Mesenchymal stem cell (in vitro differentiated cells and primary cell): Measurements from ENCODE around the gene MDM1.

Experiments used
- DNase-seq: peaks from one replicate; pipeline ENCODE4 v3.0.0-alpha.2; 2013
- H2AFZ ChIP-seq: one replicate; pipeline ENCODE4 v1.6.1; 2013; ENCODE audit warnings: low read depth, mild to moderate bottlenecking, control low read depth, inconsistent platforms, low read length, moderate library complexity
- H2AK5ac ChIP-seq: 2 replicates; pipeline ENCODE4 v1.6.1; 2013; ENCODE audit warnings: low read length, moderate library complexity, mild to moderate bottlenecking, inconsistent platforms; ENCODE audit not compliant: severe bottlenecking
- H2BK120ac ChIP-seq: one replicate; pipeline ENCODE4 v1.6.1; 2013; ENCODE audit warnings: low read depth, mild to moderate bottlenecking, inconsistent platforms, low read length, moderate library complexity
- H2BK12ac ChIP-seq, 2 experiments: one replicate each; pipeline ENCODE4 v1.6.1; 2013; ENCODE audit warnings: inconsistent platforms in 2 of 2, low read length in 2 of 2, mild to moderate bottlenecking in 2 of 2, moderate library complexity in 2 of 2, control low read depth in 1 of 2
- H2BK15ac ChIP-seq: one replicate; pipeline ENCODE4 v1.6.1; 2013; ENCODE audit warnings: mild to moderate bottlenecking, low read depth, inconsistent platforms; ENCODE audit not compliant: poor library complexity, severe bottlenecking
- H2BK5ac ChIP-seq: 2 replicates; pipeline ENCODE4 v1.6.1; 2013; ENCODE audit warnings: low read depth, mild to moderate bottlenecking, low read length, control low read depth, inconsistent platforms; ENCODE audit not compliant: poor library complexity, severe bottlenecking
- H3K14ac ChIP-seq, 2 experiments: one replicate each; pipeline ENCODE4 v1.6.1; 2013; ENCODE audit warnings: inconsistent platforms in 2 of 2, low read length in 2 of 2, control low read depth in 1 of 2, mild to moderate bottlenecking in 1 of 2, moderate library complexity in 1 of 2
- H3K18ac ChIP-seq, 2 experiments: one replicate each; pipeline ENCODE4 v1.6.1; 2013; ENCODE audit warnings: inconsistent platforms in 2 of 2, low read length in 2 of 2, control low read depth in 1 of 2, low read depth in 1 of 2, mild to moderate bottlenecking in 1 of 2
- H3K23ac ChIP-seq, 2 experiments: one replicate each; pipeline ENCODE4 v1.6.1; 2013; ENCODE audit warnings: inconsistent platforms in 2 of 2, low read length in 2 of 2, mild to moderate bottlenecking in 2 of 2, moderate library complexity in 2 of 2, control low read depth in 1 of 2
- H3K27ac ChIP-seq: 2 replicates; pipeline ENCODE4 v1.5.1; 2013; ENCODE audit warnings: mild to moderate bottlenecking, moderate library complexity, low read length, control low read depth, inconsistent platforms; ENCODE audit not compliant: poor library complexity, severe bottlenecking
- H3K27me3 ChIP-seq, 2 experiments: 2 replicates each; pipeline versions ENCODE4 v1.6.1 to v1.7.0; 2013; ENCODE audit warnings: low read length in 2 of 2, mild to moderate bottlenecking in 2 of 2, moderate library complexity in 2 of 2, control low read depth in 1 of 2, inconsistent platforms in 1 of 2; ENCODE audit not compliant: control insufficient read depth in 1 of 2, insufficient read depth in 1 of 2
- H3K36me3 ChIP-seq, 2 experiments: 2 replicates each; pipeline versions ENCODE4 v1.6.1 to v1.7.0; 2013; ENCODE audit warnings: low read length in 2 of 2, control low read depth in 1 of 2, inconsistent platforms in 1 of 2, low read depth in 1 of 2, mild to moderate bottlenecking in 1 of 2; ENCODE audit not compliant: insufficient read depth in 2 of 2, control insufficient read depth in 1 of 2
- H3K4ac ChIP-seq, 2 experiments: one replicate each; pipeline ENCODE4 v1.6.1; 2013; ENCODE audit warnings: inconsistent platforms in 2 of 2, low read length in 2 of 2, mild to moderate bottlenecking in 2 of 2, moderate library complexity in 2 of 2, control low read depth in 1 of 2, low read depth in 1 of 2
- H3K4me1 ChIP-seq: 2 replicates; pipeline ENCODE4 v1.6.1; 2013; ENCODE audit warnings: low read depth, low read length, control low read depth; ENCODE audit not compliant: control insufficient read depth, insufficient read depth
- H3K4me2 ChIP-seq: 2 replicates; pipeline ENCODE4 v1.6.1; 2013; ENCODE audit warnings: low read length, mild to moderate bottlenecking, inconsistent platforms; ENCODE audit not compliant: poor library complexity, severe bottlenecking
- H3K4me3 ChIP-seq, 2 experiments: 2 replicates each; pipeline versions ENCODE4 v1.5.1 to v1.7.0; 2013; ENCODE audit warnings: low read length in 2 of 2, mild to moderate bottlenecking in 2 of 2, control low read depth in 1 of 2, low read depth in 1 of 2; ENCODE audit not compliant: insufficient read depth in 1 of 2
- H3K79me1 ChIP-seq: replicated peaks from 2 replicates; pipeline ENCODE4 v1.6.1; 2013; ENCODE audit warnings: mild to moderate bottlenecking, control low read depth, low read length, inconsistent platforms; ENCODE audit not compliant: poor library complexity, severe bottlenecking
- H3K9ac ChIP-seq: 2 replicates; pipeline ENCODE4 v1.7.0; 2013; ENCODE audit warnings: mild to moderate bottlenecking, low read length, moderate library complexity
- H3K9me3 ChIP-seq: 2 replicates; pipeline ENCODE4 v1.7.0; 2013; ENCODE audit warnings: mild to moderate bottlenecking, low read length; ENCODE audit not compliant: control insufficient read depth
- H4K8ac ChIP-seq: one replicate; pipeline ENCODE4 v1.6.1; 2013; ENCODE audit warnings: inconsistent platforms, mild to moderate bottlenecking, low read length, moderate library complexity
- H4K91ac ChIP-seq: one replicate; pipeline ENCODE4 v1.6.1; 2013; ENCODE audit warnings: mild to moderate bottlenecking, low read length, inconsistent platforms
- WGBS: methylation state at CpG from one replicate; pipeline ENCODE4 v1.1.7; 2013; ENCODE audit warnings: mixed read lengths; 5-methylcytosine and 5-hydroxymethylcytosine counted together

The MDM1 gene

DNA sequence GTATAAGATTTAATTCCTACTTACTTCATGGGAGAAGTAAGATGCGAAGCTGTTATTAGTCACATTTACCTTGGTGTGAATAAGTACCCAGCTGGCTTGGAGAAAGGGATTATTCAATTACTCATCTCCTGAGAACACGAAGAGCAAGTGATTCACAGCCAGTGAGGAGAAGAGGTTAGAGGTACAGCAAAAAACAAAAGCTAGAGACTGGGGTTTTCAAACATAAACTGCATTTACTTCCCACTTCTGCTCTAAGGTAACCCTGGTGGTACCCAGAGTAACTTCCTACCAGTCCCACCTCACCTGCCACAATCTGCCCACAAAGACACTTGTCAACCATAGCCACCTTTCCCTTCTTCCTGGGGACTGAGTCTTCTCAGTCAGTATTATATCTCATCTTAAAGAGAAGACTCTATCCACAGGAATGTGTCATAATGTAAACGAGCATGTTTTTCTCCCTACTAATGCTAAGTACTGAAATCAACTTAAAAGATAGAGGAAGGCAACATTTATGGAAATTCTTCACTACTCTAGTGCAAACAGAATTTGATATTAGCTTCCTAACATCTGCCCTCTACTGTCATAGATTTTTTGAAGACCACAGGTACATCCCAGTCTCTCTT is 72.7 kb downstream of the MDM1 start:
- Histone ChIP-seq H3K9ac (no peak overlapping the region), H2AFZ (no peak overlapping the region), H3K23ac (no peak overlapping the region), H2BK15ac (no peak overlapping the region), H3K4me3 (no peak overlapping the region), H3K4me2 (no peak overlapping the region), H3K18ac (peak overlapping the region in 1 of 2 experiments; percentile 33), H3K79me1 (no peaks in the 10 kb centered on the region), H2BK5ac (no peak overlapping the region), H2AK5ac (no peak overlapping the region), H3K36me3 (no peaks in the 10 kb centered on the region), H3K27ac (peak overlapping the region; percentile 68), H3K14ac (no peak overlapping the region), H2BK12ac (no peak overlapping the region), H3K4me1 (peaks cover 1% of the 10 kb centered on the region), H3K4ac (no peak overlapping the region), H3K9me3 (no peaks in the 10 kb centered on the region), H4K8ac (no peak overlapping the region), H2BK120ac (peak overlapping the region; percentile 34), H3K27me3 (no peaks in the 10 kb centered on the region), H4K91ac (no peak overlapping the region)
- peak; percentile 84 for DNase-seq
- WGBS, result 0% methylated on average over 3 of the region's 3 CpGs

GRCh38 chr12:68253504-68253903 is 78.7 kb downstream of the MDM1 start, which contains the start of gene IL22:
Gene IL22 (minus strand): TSS chr12:68253604. CDS start chr12:68253448, 156 bp downstream.
- Histone ChIP-seq H2BK15ac (no peak within 1 kb of the TSS), H4K91ac (peak within 1 kb of the TSS; percentile 83), H3K27ac (no peak within 1 kb of the TSS), H3K79me1 (no peaks in the 10 kb centered on the region), H3K4me3 (no peak within 1 kb of the TSS), H3K18ac (no peak within 1 kb of the TSS), H3K4me2 (no peak within 1 kb of the TSS), H3K4ac (no peak within 1 kb of the TSS), H2AK5ac (no peak within 1 kb of the TSS), H2AFZ (no peak within 1 kb of the TSS), H3K36me3 (no peaks in the 10 kb centered on the region), H2BK5ac (no peak within 1 kb of the TSS), H3K23ac (no peak within 1 kb of the TSS), H2BK120ac (no peak within 1 kb of the TSS), H3K27me3 (no peaks in the 10 kb centered on the region), H3K4me1 (no peaks in the 10 kb centered on the region), H2BK12ac (peak within 1 kb of the TSS in 1 of 2 experiments; percentile 47), H4K8ac (no peak within 1 kb of the TSS), H3K14ac (no peak within 1 kb of the TSS), H3K9ac (no peak within 1 kb of the TSS), H3K9me3 (no peaks in the 10 kb centered on the region)
- 85% methylated on average over 5 of the region's 7 CpGs for WGBS
- DNase-seq, result no peak

DNA sequence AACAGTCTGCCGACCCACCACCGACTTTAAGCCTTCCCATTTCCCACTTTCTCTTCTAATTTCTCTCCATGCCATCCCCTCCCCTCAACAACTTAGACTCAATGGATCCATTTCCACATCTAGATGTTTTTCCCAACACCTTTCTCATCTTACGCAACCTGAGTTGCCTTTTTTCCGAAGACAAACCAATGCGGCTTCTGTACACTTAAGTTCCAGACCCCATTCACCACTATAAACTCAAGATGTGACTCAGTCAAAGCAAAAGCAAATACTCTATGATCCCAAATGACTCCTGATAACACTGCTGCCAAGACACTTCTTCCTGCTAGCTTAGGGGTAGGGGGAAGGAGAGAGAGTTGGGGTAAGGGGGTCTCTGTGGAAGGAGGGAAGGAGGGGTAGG is 80.1 kb downstream of the MDM1 start:
- H3K27me3 ChIP-seq, result no peaks in the 10 kb centered on the region
- H2BK12ac ChIP-seq, result no peak overlapping the region
- no peaks in the 10 kb centered on the region for H3K36me3 ChIP-seq
- H3K14ac ChIP-seq, result no peak overlapping the region
- no peak overlapping the region for H3K4me3 ChIP-seq
- H3K9ac ChIP-seq, result no peak overlapping the region
- H4K91ac ChIP-seq, result no peak overlapping the region
- H3K23ac ChIP-seq, result no peak overlapping the region
- DNase-seq, result no peak
- no peak overlapping the region for H2AFZ ChIP-seq
- H2BK15ac ChIP-seq, result no peak overlapping the region
- peaks cover under 1% of the 10 kb centered on the region for H3K9me3 ChIP-seq
- no peak overlapping the region for H2BK5ac ChIP-seq
- 96% methylated on average over 5 of the region's 5 CpGs for WGBS
- H3K4ac ChIP-seq, result no peak overlapping the region
- H2AK5ac ChIP-seq, result no peak overlapping the region
- H3K4me1 ChIP-seq, result no peaks in the 10 kb centered on the region
- H3K27ac ChIP-seq, result no peak overlapping the region
- no peak overlapping the region for H3K18ac ChIP-seq
- H3K79me1 ChIP-seq, result no peaks in the 10 kb centered on the region
- H2BK120ac ChIP-seq, result no peak overlapping the region
- no peak overlapping the region for H3K4me2 ChIP-seq
- no peak overlapping the region for H4K8ac ChIP-seq

GRCh38 chr12:68250454-68250853 is 81.7 kb downstream of the MDM1 start:
- no peak overlapping the region for H3K27ac ChIP-seq
- H2BK12ac ChIP-seq, result no peak overlapping the region
- H2BK120ac ChIP-seq, result no peak overlapping the region
- H3K4me2 ChIP-seq, result no peak overlapping the region
- no peaks in the 10 kb centered on the region for H3K79me1 ChIP-seq
- H3K27me3 ChIP-seq, result peaks cover 0 to 3% of the 10 kb centered on the region in 2 experiments
- no peaks in the 10 kb centered on the region for H3K36me3 ChIP-seq
- H2AK5ac ChIP-seq, result no peak overlapping the region
- 88% methylated on average over 3 of the region's 3 CpGs for WGBS
- no peak for DNase-seq
- no peak overlapping the region for H3K4ac ChIP-seq
- H2BK15ac ChIP-seq, result no peak overlapping the region
- no peak overlapping the region for H2BK5ac ChIP-seq
- no peak overlapping the region for H3K18ac ChIP-seq
- H2AFZ ChIP-seq, result no peak overlapping the region
- no peak overlapping the region for H3K14ac ChIP-seq
- H3K9ac ChIP-seq, result no peak overlapping the region
- H3K4me1 ChIP-seq, result peaks cover 3% of the 10 kb centered on the region
- H3K4me3 ChIP-seq, result no peak overlapping the region
- H4K91ac ChIP-seq, result no peak overlapping the region
- H4K8ac ChIP-seq, result no peak overlapping the region
- H3K23ac ChIP-seq, result no peak overlapping the region
- H3K9me3 ChIP-seq, result peaks cover 5% of the 10 kb centered on the region
